CD4-positive, alpha-beta T cell (primary cell): ENCODE results near the gene LZTFL1. TPM values are rescaled to one million over a fixed set of nuclear protein-coding genes. Genes with fewer than 3 reads are reported as not detected.

Source experiments
- ATAC-seq: fragments of 200-7000 bp; cut with Tn5 transposase; one replicate; pipeline ENCODE4 v1.10.0; 2022; ENCODE audit warnings: mild to moderate bottlenecking; ENCODE audit not compliant: poor library complexity
- CTCF ChIA-PET: fragments of 350-600 bp; sonication (Branson Sonifier 250); formaldehyde crosslinking; loops from one replicate; lab custom pipeline; 2021; ENCODE audit warnings: antibody characterized with exemption, inconsistent platforms; lab: Charles Lee
- POLR2A ChIA-PET: fragments of 350-600 bp; sonication (Branson Sonifier 250); formaldehyde crosslinking; loops from one replicate; lab custom pipeline; 2021; ENCODE audit warnings: antibody characterized with exemption, inconsistent platforms; lab: Charles Lee
- DNase-seq, 14 experiments: peaks; one replicate each; pipeline ENCODE4 v3.0.0-alpha.2; 2013 to 2020; ENCODE audit warnings: mixed read lengths in 2 of 14
- H3K27ac ChIP-seq, 2 donors: one replicate each; pipeline versions ENCODE4 v1.5.1 to v1.7.0; 2013; ENCODE audit warnings: low read length in 2 of 2, low read depth in 1 of 2, mild to moderate bottlenecking in 1 of 2
- H3K27me3 ChIP-seq, 2 experiments: 1 replicate in 1 of 2; 2 replicates in 1 of 2; pipeline versions ENCODE4 v1.6.1 to v1.7.0; 2013; ENCODE audit warnings: low read length in 2 of 2, control low read depth in 1 of 2, mild to moderate bottlenecking in 1 of 2, moderate library complexity in 1 of 2; ENCODE audit not compliant: insufficient read depth in 2 of 2, control insufficient read depth in 1 of 2
- H3K36me3 ChIP-seq: one replicate; pipeline ENCODE4 v1.6.1; 2013; ENCODE audit warnings: low read length, control low read depth; ENCODE audit not compliant: insufficient read depth
- H3K4me1 ChIP-seq: one replicate; pipeline ENCODE4 v1.6.1; 2013; ENCODE audit warnings: low read length, control low read depth; ENCODE audit not compliant: insufficient read depth
- H3K4me3 ChIP-seq: one replicate; pipeline ENCODE4 v1.5.1; 2013; ENCODE audit warnings: mild to moderate bottlenecking, low read length, moderate library complexity
- H3K9me3 ChIP-seq, 2 experiments: 1 replicate in 1 of 2; 2 replicates in 1 of 2; pipeline versions ENCODE4 v1.6.1 to v1.7.0; 2013; ENCODE audit warnings: low read length in 2 of 2, mild to moderate bottlenecking in 2 of 2, control low read depth in 1 of 2, moderate library complexity in 1 of 2; ENCODE audit not compliant: control insufficient read depth in 1 of 2, insufficient read depth in 1 of 2
- H3K27ac Mint-ChIP-seq: one replicate; pipeline ENCODE4 v1.8.0; 2020; ENCODE audit warnings: mixed read lengths
- H3K27me3 Mint-ChIP-seq: one replicate; pipeline ENCODE4 v1.8.0; 2021; ENCODE audit warnings: mixed read lengths
- H3K36me3 Mint-ChIP-seq: one replicate; pipeline ENCODE4 v1.8.0; 2021; ENCODE audit warnings: low read depth, mixed read lengths
- H3K4me1 Mint-ChIP-seq: one replicate; pipeline ENCODE4 v1.8.0; 2021; ENCODE audit warnings: low read depth, mixed read lengths
- H3K4me3 Mint-ChIP-seq: one replicate; pipeline ENCODE4 v1.8.0; 2020; ENCODE audit warnings: mild to moderate bottlenecking, mixed read lengths
- H3K9me3 Mint-ChIP-seq: one replicate; pipeline ENCODE4 v1.8.0; 2020; ENCODE audit warnings: mixed read lengths
- intact Hi-C, 2 experiments: fragments of 100-400 bp; cut with DNase I in 1 of 2; cut with micrococcal nuclease in 1 of 2; formaldehyde crosslinking; loops; one replicate each; pipeline versions ENCODE4 v1.15.1 to v1.9.0; 2023 to 2025; cut with DNase I, micrococcal nuclease
- total RNA-seq, 174 experiments: library from RNA in 2 of 174; stranded (reverse) in 2 of 174; gene quantifications; one replicate each; pipeline ENCODE4 v1.2.3 and lab custom pipeline; 2021 to 2026
- TF ChIP-seq, protein P1 (sequence below): fragments of 200-600 bp; IDR thresholded peaks from one replicate; pipeline ENCODE4 v1.8.0; 2022; ENCODE audit warnings: antibody characterized with exemption, mild to moderate bottlenecking

The LZTFL1 gene
- total RNA-seq, 2 experiments from 2014 or later, result 9.6 to 10.0 TPM

DNA sequence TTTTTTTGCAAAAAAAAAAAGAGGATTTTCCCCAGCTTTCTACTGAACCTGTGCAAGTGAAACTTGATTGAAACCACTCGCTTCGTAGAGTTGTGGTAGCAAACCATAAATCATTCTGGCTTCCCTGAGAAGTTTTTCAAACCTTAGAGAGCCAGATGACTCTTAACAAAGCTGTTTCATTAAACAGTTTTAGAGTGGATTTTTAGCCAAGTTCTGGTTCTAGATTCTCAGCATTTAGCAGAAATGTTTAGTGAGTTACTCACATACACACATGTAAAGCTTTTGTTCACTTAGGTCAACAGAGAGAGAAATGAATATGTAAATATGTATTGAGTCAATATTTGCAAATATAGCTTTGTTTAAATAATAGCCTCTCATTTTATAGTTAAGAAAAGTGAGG is 26.3 kb upstream of the LZTFL1 start:
- DNase-seq (no peak), ATAC-seq (no peak)
- ChIA-PET POLR2A (interaction anchor here (3.9 kb wide), 1 partner anchor 26 kb away, joined by 24 read pairs; the partner anchor contains the start of gene LZTFL1), CTCF (interaction anchor here (1.0 kb wide), 1 partner anchor 211 kb away, joined by 3 read pairs; no protein-coding TSS in a partner anchor)
- intact Hi-C loops, result no loop called here
- Histone ChIP-seq H3K27me3 (peaks cover 0 to 8% of the 10 kb centered on the region in 2 experiments), H3K9me3 (peaks cover 0 to 4% of the 10 kb centered on the region in 2 experiments), H3K4me1 (peaks cover 39% of the 10 kb centered on the region), H3K4me3 (no peak overlapping the region), H3K27ac (no peak overlapping the region), H3K36me3 (no peaks in the 10 kb centered on the region)
- TF ChIP-seq, protein P1, sequence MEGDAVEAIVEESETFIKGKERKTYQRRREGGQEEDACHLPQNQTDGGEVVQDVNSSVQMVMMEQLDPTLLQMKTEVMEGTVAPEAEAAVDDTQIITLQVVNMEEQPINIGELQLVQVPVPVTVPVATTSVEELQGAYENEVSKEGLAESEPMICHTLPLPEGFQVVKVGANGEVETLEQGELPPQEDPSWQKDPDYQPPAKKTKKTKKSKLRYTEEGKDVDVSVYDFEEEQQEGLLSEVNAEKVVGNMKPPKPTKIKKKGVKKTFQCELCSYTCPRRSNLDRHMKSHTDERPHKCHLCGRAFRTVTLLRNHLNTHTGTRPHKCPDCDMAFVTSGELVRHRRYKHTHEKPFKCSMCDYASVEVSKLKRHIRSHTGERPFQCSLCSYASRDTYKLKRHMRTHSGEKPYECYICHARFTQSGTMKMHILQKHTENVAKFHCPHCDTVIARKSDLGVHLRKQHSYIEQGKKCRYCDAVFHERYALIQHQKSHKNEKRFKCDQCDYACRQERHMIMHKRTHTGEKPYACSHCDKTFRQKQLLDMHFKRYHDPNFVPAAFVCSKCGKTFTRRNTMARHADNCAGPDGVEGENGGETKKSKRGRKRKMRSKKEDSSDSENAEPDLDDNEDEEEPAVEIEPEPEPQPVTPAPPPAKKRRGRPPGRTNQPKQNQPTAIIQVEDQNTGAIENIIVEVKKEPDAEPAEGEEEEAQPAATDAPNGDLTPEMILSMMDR, result no peak
- Mint-ChIP-seq H3K36me3 (no peaks in the 10 kb centered on the region), H3K9me3 (no peaks in the 10 kb centered on the region), H3K4me3 (no peak overlapping the region), H3K27me3 (peaks cover 7% of the 10 kb centered on the region), H3K27ac (no peak overlapping the region), H3K4me1 (peaks cover 79% of the 10 kb centered on the region)

DNA sequence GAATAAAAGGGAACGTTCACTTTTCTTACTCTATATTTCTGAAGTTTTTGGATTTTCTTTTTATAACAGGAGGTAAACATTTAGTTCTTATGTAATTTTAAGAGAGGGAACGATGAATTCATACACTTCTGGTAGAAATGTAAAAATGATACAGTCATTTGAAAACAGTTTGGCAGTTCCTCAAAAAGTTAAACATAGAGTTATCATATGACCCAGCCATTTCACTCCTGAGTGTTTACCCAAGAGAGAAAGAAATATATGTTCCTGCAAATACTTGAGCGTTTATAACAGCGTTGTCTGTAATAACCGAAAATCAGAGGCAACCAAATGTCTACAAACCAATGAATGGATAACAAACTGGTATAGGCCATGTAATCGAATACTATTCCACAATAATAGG is 23.6 kb upstream of the LZTFL1 start:
- POLR2A ChIA-PET, result interaction anchor here (1.0 to 2.2 kb wide), 4 partner anchors 9 to 24 kb away, joined by 3 to 12 read pairs (median 4); partner anchors contain the start of gene LZTFL1
- DNase-seq (no peak), ATAC-seq (no peak)
- Mint-ChIP-seq H3K27me3 (peaks cover 22% of the 10 kb centered on the region), H3K9me3 (no peaks in the 10 kb centered on the region), H3K27ac (peak overlapping the region; percentile 34), H3K36me3 (no peaks in the 10 kb centered on the region), H3K4me1 (peaks cover 82% of the 10 kb centered on the region), H3K4me3 (no peak overlapping the region)
- intact Hi-C loops, result no loop called here
- Histone ChIP-seq H3K9me3 (peaks cover 0 to 4% of the 10 kb centered on the region in 2 experiments), H3K4me3 (no peak overlapping the region), H3K36me3 (no peaks in the 10 kb centered on the region), H3K4me1 (peaks cover 31% of the 10 kb centered on the region), H3K27me3 (peaks cover 0 to 8% of the 10 kb centered on the region in 2 experiments), H3K27ac (no peak overlapping the region)
- CTCF ChIA-PET, result interaction anchor here (1.3 kb wide), 1 partner anchor 10 kb away, joined by 4 read pairs; no protein-coding TSS in a partner anchor
- TF ChIP-seq, protein P1, result no peak

DNA sequence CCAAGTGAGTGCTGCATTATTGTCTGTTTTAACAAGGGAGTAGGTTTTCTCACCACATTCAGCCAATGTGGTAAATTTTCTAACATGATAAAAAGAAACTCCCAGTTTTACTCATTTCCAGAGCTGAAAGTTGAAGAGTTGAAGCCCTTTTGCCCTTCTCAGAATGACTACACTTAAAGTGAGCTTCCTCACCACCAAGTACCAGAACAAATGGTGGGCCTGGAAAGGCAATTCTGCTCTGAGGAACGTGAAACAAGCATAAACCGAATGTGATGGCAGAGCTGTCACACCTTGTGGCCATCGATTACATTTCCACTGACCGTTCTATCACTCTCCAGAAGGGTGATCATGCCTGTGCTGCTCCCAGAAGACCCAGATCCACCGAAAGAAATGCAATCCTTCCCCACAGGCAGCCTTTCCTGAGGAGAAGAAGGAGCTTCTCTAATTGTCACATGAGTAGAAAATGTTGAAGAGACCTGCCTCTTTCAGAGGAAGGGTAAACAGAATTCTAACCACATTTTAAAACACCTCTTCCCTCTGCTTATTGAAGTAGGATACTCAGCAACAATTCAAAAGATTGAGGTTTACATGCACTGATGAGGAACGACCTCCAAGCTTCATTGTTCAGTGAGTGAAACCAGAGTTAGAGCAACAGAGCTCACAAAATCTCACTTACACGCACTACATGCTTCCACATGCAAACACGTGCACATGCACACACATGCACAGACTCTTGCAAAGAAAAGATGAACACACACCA is 23.0 kb upstream of the LZTFL1 start:
- Histone ChIP-seq H3K27ac (no peak overlapping the region), H3K9me3 (peaks cover 0 to 4% of the 10 kb centered on the region in 2 experiments), H3K4me3 (no peak overlapping the region), H3K27me3 (peaks cover 0 to 8% of the 10 kb centered on the region in 2 experiments), H3K4me1 (peaks cover 24% of the 10 kb centered on the region), H3K36me3 (no peaks in the 10 kb centered on the region)
- Mint-ChIP-seq H3K27ac (peak overlapping the region; percentile 34), H3K36me3 (no peaks in the 10 kb centered on the region), H3K4me3 (no peak overlapping the region), H3K9me3 (no peaks in the 10 kb centered on the region), H3K4me1 (peaks cover 80% of the 10 kb centered on the region), H3K27me3 (peaks cover 22% of the 10 kb centered on the region)
- POLR2A ChIA-PET, result interaction anchor here (1.0 to 2.2 kb wide), 4 partner anchors 8 to 23 kb away, joined by 3 to 12 read pairs (median 4); partner anchors contain the start of gene LZTFL1
- DNase-seq, result peak in 3 of 14 experiments; percentile 31 to 48 (median 33)
- intact Hi-C loops, result no loop called here
- ATAC-seq, result peak; percentile 38
- TF ChIP-seq, protein P1, result no peak
- CTCF ChIA-PET, result interaction anchor here (0.6 to 1.3 kb wide), 2 partner anchors 10 to 214 kb away, joined by 4 read pairs; no protein-coding TSS in a partner anchor
